GM12892 (cell line): ENCODE results near the gene TROAP.

Experiments used
- POLR2A ChIP-seq: IDR thresholded peaks from 2 replicates; pipeline ENCODE4 v1.6.1; 2011; ENCODE audit warnings: low read depth, low read length, control low read depth
- POLR2AphosphoS5 ChIP-seq: IDR thresholded peaks from 2 replicates; pipeline ENCODE4 v1.6.1; 2011; ENCODE audit warnings: low read depth, low read length, control low read depth
- TAF1 ChIP-seq: IDR thresholded peaks from 2 replicates; pipeline ENCODE4 v1.6.1; 2011; ENCODE audit warnings: low read depth, mild to moderate bottlenecking, control low read depth, low read length, borderline replicate concordance

GRCh38 chr12:49322367-49322707 is 718 bp upstream of the TROAP start:
- TF ChIP-seq POLR2AphosphoS5 = no peak
- no peak for TF ChIP-seq POLR2A
- TF ChIP-seq TAF1 = no peak
